ENCODE measurements around the gene RDX.

Gene RDX

DNA sequence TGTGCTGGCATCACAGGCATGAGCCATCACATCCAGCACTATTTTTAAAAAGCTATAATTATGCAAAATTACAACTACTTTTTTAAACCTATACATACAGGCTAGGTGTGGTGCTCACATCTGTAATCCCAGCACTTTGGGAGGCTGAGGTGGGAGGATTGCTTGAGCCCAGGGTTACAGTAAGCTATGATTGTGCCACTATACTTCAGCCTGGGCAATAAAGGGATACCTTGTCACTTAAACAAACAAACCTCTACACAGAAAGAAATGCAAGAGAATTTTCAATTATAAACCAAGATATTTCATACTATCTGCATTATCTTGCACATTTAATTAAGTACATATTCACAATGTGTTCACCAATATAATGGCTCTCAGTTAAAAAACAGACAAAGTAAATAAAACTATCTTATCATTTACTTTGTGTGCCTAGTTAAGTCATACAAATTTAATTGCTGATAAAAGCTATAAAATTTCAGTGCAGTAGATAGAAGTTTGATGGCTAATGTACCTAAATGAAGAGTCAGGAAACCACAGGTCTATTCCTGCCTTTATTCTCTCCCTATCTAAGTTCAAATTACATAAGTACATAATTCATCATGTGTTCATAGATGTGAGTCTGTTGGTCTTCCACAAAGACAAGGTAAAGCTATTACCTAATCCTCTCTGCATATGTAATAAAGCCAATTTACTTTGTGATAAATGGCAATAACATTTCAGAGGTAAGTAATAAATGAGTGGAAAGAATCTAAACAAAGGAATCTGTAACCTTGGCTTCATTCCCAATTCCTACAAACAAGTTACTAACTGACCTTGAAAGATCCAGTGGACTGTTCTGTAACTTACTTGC lies 9.0 kb upstream of the RDX start:
- H3K4me1 ChIP-seq (ENCODE audit: control insufficient read depth, insufficient read depth, low read length, unreplicated experiment) = peaks cover 10% of the 10 kb centered on the region
- H3K79me2 ChIP-seq (ENCODE audit: control insufficient read depth, insufficient read depth, low read length, unreplicated experiment) = no peaks in the 10 kb centered on the region
- H3K27ac ChIP-seq (ENCODE audit: low read depth, low read length) = no peak overlapping the region

DNA sequence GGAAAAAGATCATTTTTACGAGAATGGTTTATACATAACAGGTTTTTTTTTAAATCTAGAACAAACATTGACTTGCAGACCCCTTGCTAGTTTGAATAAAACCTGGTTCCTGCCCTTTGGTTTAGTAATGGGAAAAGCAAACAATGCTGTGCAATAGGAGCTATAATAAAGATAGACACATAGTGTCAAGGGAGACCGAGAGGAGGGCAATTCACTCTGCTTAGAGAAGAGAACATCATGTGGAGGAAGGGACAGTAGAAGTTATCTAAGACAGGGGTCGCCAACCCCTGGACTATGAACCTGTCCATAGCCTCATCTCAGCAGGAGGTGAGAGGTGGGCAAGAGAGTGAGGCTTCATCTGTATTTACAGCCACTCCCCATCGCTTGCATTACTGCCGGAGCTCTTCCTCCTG lies 7.0 kb upstream of the RDX start:
- H2AFZ ChIP-seq (ENCODE audit: low read length, unreplicated experiment) = no peak overlapping the region
- H3K4me3 ChIP-seq (ENCODE audit: low read depth, low read length) = no peak overlapping the region
- no peaks in the 10 kb centered on the region for H3K79me2 ChIP-seq (ENCODE audit: control insufficient read depth, insufficient read depth, low read length, unreplicated experiment)
- H3K36me3 ChIP-seq (ENCODE audit: insufficient read depth, low read length) = no peaks in the 10 kb centered on the region
- H3K27me3 ChIP-seq (ENCODE audit: insufficient read depth, low read length) = no peaks in the 10 kb centered on the region
- H3K27ac ChIP-seq (ENCODE audit: low read depth, low read length) = no peak overlapping the region
- peaks cover 13% of the 10 kb centered on the region for H3K4me1 ChIP-seq (ENCODE audit: control insufficient read depth, insufficient read depth, low read length, unreplicated experiment)

More for the DNA sequence above, 9.0 kb upstream of the RDX start:
- Histone ChIP-seq H3K36me3 (ENCODE audit: insufficient read depth, low read length) (no peaks in the 10 kb centered on the region), H3K27me3 (ENCODE audit: insufficient read depth, low read length) (no peaks in the 10 kb centered on the region), H2AFZ (ENCODE audit: low read length, unreplicated experiment) (peak overlapping the region; percentile 32), H3K4me3 (ENCODE audit: low read depth, low read length) (no peak overlapping the region)

DNA sequence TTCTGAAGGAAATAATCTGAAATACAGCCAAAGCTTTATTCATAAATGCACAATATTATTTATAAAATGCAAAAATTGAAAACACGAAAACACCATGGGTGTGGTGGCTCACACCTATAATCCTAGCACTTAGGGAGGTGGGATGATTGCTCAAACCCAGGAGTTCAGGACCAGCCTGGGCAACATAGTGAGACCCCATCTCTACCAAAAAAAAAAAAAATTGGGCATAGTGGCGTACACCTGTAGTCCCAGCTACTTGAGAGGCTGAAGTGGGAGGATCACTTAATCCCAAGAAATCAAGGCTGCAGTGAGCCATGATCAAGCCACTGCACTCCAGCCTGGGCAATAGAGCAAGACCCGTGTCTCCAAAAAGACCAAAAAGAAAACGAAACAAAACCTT lies 5.2 kb upstream of the RDX start:
- Histone ChIP-seq H3K27me3 (ENCODE audit: insufficient read depth, low read length) (no peaks in the 10 kb centered on the region), H2AFZ (ENCODE audit: low read length, unreplicated experiment) (no peak overlapping the region), H3K79me2 (ENCODE audit: control insufficient read depth, insufficient read depth, low read length, unreplicated experiment) (no peaks in the 10 kb centered on the region), H3K36me3 (ENCODE audit: insufficient read depth, low read length) (no peaks in the 10 kb centered on the region), H3K4me3 (ENCODE audit: low read depth, low read length) (no peak overlapping the region), H3K4me1 (ENCODE audit: control insufficient read depth, insufficient read depth, low read length, unreplicated experiment) (peaks cover 29% of the 10 kb centered on the region), H3K27ac (ENCODE audit: low read depth, low read length) (no peak overlapping the region)

DNA sequence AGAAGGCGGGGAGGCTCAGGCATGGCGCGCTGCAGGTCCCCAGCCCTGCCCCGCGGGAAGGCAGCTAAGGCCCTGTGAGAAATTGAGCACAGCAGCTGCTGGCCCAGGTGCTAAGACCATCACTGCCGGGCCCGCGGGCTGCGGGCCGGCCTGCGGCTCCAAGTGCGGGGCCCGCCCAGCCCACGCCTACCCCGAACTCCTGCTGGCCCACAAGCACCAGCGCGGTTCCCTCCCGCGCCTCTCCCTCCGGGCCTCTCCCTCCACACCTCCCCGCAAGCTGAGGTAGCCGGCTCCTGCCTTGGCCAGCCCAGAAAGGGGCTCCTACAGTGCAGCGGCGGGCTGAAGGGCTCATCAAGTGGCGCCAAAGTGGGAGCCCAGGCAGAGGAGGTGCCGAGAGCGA lies 4.6 kb upstream of the RDX start:
- Histone ChIP-seq H2AFZ (ENCODE audit: low read length, unreplicated experiment) (no peak overlapping the region), H3K4me1 (ENCODE audit: control insufficient read depth, insufficient read depth, low read length, unreplicated experiment) (peaks cover 29% of the 10 kb centered on the region), H3K27me3 (ENCODE audit: insufficient read depth, low read length) (no peaks in the 10 kb centered on the region), H3K79me2 (ENCODE audit: control insufficient read depth, insufficient read depth, low read length, unreplicated experiment) (peaks cover 3% of the 10 kb centered on the region), H3K27ac (ENCODE audit: low read depth, low read length) (no peak overlapping the region), H3K4me3 (ENCODE audit: low read depth, low read length) (no peak overlapping the region), H3K36me3 (ENCODE audit: insufficient read depth, low read length) (no peaks in the 10 kb centered on the region)

DNA sequence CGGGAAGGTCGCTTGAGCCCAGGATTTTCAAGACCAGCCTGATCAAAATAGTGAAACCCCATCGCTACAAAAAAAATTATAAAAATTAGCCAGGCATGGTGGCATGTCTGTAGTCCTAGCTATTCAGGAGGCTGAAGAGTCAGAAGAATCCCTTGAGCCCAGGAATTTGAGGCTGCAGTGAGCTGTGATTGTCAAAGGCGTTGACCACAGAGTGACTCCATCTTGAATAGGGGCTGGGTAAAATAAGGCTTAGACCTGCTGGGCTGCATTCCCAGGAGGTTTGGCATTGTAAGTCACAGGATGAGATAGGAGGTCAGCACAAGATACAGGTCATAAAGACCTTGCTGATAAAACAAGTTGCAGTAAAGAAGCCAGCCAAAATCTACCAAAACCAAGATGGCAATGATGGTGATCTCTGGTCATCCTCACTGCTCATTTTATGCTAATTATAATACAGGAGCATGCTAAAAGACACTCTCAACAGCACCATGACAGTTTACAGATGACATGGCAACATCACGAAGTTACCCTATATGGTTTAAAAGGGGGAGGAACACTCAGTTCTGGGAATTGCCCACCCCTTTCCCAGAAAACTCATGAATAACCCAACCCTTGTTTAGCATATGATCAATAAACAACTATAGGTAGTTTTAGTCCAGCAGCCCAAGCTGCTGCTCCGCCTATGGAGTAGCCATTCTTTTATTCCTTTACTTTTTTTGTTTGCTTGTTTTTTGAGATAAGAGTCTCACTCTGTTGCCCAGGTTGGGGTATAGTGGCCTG lies 2.8 kb upstream of the RDX start:
- H3K4me3 ChIP-seq (ENCODE audit: low read depth, low read length) = no peak overlapping the region
- H3K4me1 ChIP-seq (ENCODE audit: control insufficient read depth, insufficient read depth, low read length, unreplicated experiment) = peaks cover 21% of the 10 kb centered on the region
- peaks cover 22% of the 10 kb centered on the region for H3K79me2 ChIP-seq (ENCODE audit: control insufficient read depth, insufficient read depth, low read length, unreplicated experiment)
- H3K27ac ChIP-seq (ENCODE audit: low read depth, low read length) = no peak overlapping the region
- no peak overlapping the region for H2AFZ ChIP-seq (ENCODE audit: low read length, unreplicated experiment)
- no peaks in the 10 kb centered on the region for H3K27me3 ChIP-seq (ENCODE audit: insufficient read depth, low read length)
- no peaks in the 10 kb centered on the region for H3K36me3 ChIP-seq (ENCODE audit: insufficient read depth, low read length)

DNA sequence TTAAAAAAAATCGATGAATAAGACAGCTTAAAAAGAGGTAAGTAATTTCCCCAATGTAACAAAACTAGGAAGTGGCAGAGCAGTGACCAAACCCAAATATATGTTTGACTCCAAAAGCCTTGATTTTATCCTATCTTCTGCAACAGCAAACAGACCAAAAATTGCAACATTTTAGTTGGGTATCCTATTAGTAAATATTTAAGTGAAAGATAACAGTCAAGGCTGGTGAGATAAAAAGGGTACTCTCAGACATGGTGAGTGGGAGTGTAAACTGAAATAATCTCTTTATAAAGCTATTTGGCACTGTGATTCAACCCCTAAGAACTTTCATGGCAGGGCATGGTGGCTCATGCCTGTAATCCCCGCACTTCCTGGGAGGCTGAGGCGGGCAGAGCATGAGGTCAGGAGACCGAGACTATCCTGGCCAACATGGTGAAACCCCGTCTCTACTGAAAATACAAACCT lies 1.9 kb upstream of the RDX start:
- H3K36me3 ChIP-seq (ENCODE audit: insufficient read depth, low read length) = no peaks in the 10 kb centered on the region
- H3K79me2 ChIP-seq (ENCODE audit: control insufficient read depth, insufficient read depth, low read length, unreplicated experiment) = peaks cover 30% of the 10 kb centered on the region
- peaks cover 30% of the 10 kb centered on the region for H3K4me1 ChIP-seq (ENCODE audit: control insufficient read depth, insufficient read depth, low read length, unreplicated experiment)
- no peak overlapping the region for H2AFZ ChIP-seq (ENCODE audit: low read length, unreplicated experiment)
- no peak overlapping the region for H3K27ac ChIP-seq (ENCODE audit: low read depth, low read length)
- H3K27me3 ChIP-seq (ENCODE audit: insufficient read depth, low read length) = no peaks in the 10 kb centered on the region
- no peak overlapping the region for H3K4me3 ChIP-seq (ENCODE audit: low read depth, low read length)

DNA sequence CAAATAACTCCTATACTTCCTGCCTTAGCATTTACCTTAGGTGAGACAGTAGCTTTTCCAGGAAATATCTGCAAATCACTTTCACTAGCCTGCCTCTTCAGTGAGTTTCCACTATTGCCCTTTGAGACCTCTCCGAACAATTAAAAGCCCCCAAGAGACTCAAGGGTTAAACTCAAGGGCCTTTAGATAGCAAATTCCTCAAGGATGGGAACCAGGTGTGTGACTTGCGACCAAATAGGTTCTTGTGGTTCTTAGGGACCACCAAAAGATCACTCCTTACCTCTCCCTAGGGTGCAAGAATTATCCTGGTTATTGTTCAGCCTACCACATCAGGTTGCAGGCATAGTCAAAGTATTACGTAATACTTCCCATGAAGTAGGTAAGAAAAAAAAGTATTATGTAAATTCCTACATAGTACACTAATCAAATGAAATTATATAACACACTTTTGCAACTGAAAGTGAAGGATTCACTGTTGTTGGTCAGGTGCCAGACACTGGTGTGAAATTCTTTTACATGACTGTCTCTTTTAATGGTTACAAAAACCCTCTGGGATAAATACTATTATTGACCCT lies 1.4 kb upstream of the RDX start:
- 0 out of 2 replicates have a peak overlapping the region, but pooled peaks have one; percentile 53 for H3K27ac ChIP-seq (ENCODE audit: low read depth, low read length)
- peaks cover 35% of the 10 kb centered on the region for H3K4me1 ChIP-seq (ENCODE audit: control insufficient read depth, insufficient read depth, low read length, unreplicated experiment)
- H3K79me2 ChIP-seq (ENCODE audit: control insufficient read depth, insufficient read depth, low read length, unreplicated experiment) = peaks cover 36% of the 10 kb centered on the region
- H3K36me3 ChIP-seq (ENCODE audit: insufficient read depth, low read length) = no peaks in the 10 kb centered on the region
- H3K4me3 ChIP-seq (ENCODE audit: low read depth, low read length) = peak overlapping the region; percentile 95; the same call in 1 of the 2 replicates
- no peak overlapping the region for H2AFZ ChIP-seq (ENCODE audit: low read length, unreplicated experiment)
- H3K27me3 ChIP-seq (ENCODE audit: insufficient read depth, low read length) = no peaks in the 10 kb centered on the region

DNA sequence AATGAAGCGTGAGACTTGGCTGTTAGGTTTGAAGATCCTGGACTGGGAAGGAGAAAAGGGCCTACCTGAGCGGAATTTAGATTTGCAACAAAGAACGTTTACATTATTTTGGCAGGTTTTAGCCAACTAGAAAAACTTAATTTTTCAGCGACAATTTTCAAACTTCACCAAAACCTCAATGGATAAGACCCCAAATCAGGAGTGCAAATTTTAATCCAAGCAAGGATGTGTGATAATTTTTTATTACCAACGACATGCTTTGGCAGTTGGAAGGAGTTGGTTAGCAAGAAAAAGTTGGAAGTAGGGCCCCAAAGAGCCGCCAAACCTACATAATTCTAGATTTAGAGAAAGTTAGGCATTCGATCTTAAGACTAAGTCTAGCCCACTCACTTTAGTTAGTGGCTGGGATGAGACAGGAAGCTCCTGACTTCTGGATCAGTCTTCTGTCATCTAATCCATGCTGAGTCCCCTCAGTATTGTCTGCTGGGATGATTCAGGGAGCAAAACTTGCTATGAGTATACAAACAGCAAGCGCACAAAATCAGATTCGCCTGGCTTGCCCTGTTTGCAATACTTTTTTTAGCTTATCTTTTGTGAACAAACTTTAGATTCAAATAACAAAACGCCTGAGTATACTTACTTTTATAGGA lies 787 bp upstream of the RDX start:
- Histone ChIP-seq H3K27ac (ENCODE audit: low read depth, low read length) (peak overlapping the region; percentile 53), H3K4me3 (ENCODE audit: low read depth, low read length) (peak overlapping the region; percentile 95), H2AFZ (ENCODE audit: low read length, unreplicated experiment) (peak overlapping the region; percentile 28)

DNA sequence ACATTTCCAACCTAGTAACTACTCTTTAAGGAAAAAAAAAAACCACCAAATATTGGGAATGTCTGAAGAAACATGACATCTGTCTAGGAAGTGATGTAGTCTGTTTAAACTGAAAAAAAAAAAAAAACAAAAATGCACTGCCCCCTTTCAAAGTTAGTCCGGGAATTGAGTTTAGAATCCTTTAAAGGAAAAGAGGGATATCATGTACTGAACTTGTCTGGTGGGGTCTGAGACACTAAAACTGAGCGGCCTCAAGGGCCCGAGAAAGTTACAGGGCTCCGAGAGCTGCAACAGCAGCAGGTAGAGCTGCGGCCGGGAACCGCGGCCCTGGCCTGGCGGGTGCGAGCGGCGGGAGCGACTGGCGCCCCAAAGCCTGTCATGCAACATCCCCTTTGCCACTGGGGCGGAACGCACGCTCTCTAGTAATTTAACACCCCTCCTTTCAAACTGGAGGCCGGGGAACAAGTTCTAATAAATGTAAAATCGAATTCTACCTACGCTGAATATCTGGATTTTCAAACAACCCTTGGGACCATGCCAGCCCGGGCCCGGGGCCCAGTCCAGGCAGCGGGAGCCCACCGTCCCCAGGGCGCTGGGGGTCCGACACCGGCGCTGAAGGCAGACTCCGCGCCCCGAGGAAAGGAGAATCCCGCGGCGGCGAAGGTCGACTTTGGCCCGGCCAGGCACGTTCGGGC lies 736 bp downstream of the RDX start:
- H3K79me2 ChIP-seq (ENCODE audit: control insufficient read depth, insufficient read depth, low read length, unreplicated experiment) = peaks cover 57% of the 10 kb centered on the region
- H3K36me3 ChIP-seq (ENCODE audit: insufficient read depth, low read length) = no peaks in the 10 kb centered on the region
- peak overlapping the region; percentile 16 for H2AFZ ChIP-seq (ENCODE audit: low read length, unreplicated experiment)
- peak overlapping the region; percentile 95 for H3K4me3 ChIP-seq (ENCODE audit: low read depth, low read length)
- peaks cover 37% of the 10 kb centered on the region for H3K4me1 ChIP-seq (ENCODE audit: control insufficient read depth, insufficient read depth, low read length, unreplicated experiment)
- peak overlapping the region; percentile 80 for H3K27ac ChIP-seq (ENCODE audit: low read depth, low read length)
- no peaks in the 10 kb centered on the region for H3K27me3 ChIP-seq (ENCODE audit: insufficient read depth, low read length)

More for the DNA sequence above, 787 bp upstream of the RDX start:
- Histone ChIP-seq H3K27me3 (ENCODE audit: insufficient read depth, low read length) (no peaks in the 10 kb centered on the region), H3K36me3 (ENCODE audit: insufficient read depth, low read length) (no peaks in the 10 kb centered on the region), H3K79me2 (ENCODE audit: control insufficient read depth, insufficient read depth, low read length, unreplicated experiment) (peaks cover 42% of the 10 kb centered on the region), H3K4me1 (ENCODE audit: control insufficient read depth, insufficient read depth, low read length, unreplicated experiment) (peaks cover 37% of the 10 kb centered on the region)

DNA sequence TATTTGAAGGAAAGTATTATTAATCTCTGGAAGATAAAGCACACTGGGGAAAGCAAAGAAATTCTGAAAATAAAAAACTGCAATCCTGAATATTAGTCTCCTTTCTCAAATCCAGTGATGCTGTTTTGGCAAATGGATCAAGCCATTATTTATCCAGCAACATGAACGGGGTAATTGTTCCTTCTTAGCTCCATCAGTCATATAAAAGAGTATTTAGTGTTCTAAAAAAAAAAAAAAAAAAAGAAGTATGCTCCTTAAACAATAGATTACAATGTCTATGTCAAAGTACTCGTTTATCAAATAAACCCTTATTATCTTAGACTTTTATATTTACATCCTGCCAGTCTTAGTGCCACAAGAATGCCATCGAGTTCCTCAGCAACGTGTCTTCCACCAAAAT lies 1.3 kb downstream of the RDX start:
- H3K36me3 ChIP-seq (ENCODE audit: insufficient read depth, low read length) = no peaks in the 10 kb centered on the region
- peaks cover 63% of the 10 kb centered on the region for H3K79me2 ChIP-seq (ENCODE audit: control insufficient read depth, insufficient read depth, low read length, unreplicated experiment)
- H3K27me3 ChIP-seq (ENCODE audit: insufficient read depth, low read length) = no peaks in the 10 kb centered on the region
- no peak overlapping the region for H2AFZ ChIP-seq (ENCODE audit: low read length, unreplicated experiment)
- peaks cover 37% of the 10 kb centered on the region for H3K4me1 ChIP-seq (ENCODE audit: control insufficient read depth, insufficient read depth, low read length, unreplicated experiment)
- peak overlapping the region; percentile 80 for H3K27ac ChIP-seq (ENCODE audit: low read depth, low read length)
- H3K4me3 ChIP-seq (ENCODE audit: low read depth, low read length) = peak overlapping the region; percentile 95

Measured in ACC112 (cell line).